B cell (primary cell): ENCODE measurements around the gene TRPM1. TPM values are rescaled to one million over a fixed set of nuclear protein-coding genes. Genes with fewer than 3 reads are reported as not detected.

Experiments
- ATAC-seq: fragments of 200-7000 bp; cut with Tn5 transposase; one replicate; pipeline ENCODE4 v1.10.0; 2021; ENCODE audit warnings: low read depth, mild to moderate bottlenecking, moderate number of reproducible peaks, moderate library complexity
- CTCF ChIA-PET: fragments of 350-600 bp; sonication (Branson Sonifier 250); formaldehyde crosslinking; loops from one replicate; lab custom pipeline; 2021; ENCODE audit warnings: antibody characterized with exemption, inconsistent platforms; lab: Charles Lee
- POLR2A ChIA-PET: fragments of 350-600 bp; sonication (Branson Sonifier 250); formaldehyde crosslinking; loops from one replicate; lab custom pipeline; 2021; ENCODE audit warnings: antibody characterized with exemption; lab: Charles Lee
- DNase-seq: peaks from one replicate; pipeline ENCODE4 v3.0.0; 2013
- H2AFZ ChIP-seq: 2 replicates; pipeline ENCODE4 v1.6.1; 2012; ENCODE audit warnings: mild to moderate bottlenecking, low read depth, low read length; ENCODE audit not compliant: insufficient read depth, poor library complexity, severe bottlenecking
- H3K27ac ChIP-seq, 2 donors: 1 replicate in 1 of 2; 2 replicates in 1 of 2; pipeline ENCODE4 v1.5.1; 2012 to 2013; ENCODE audit warnings: low read length in 2 of 2, mild to moderate bottlenecking in 2 of 2, moderate library complexity in 1 of 2
- H3K27me3 ChIP-seq, 4 experiments: fragments of 200-600 bp in 1 of 4; sonication (generic) in 1 of 4; replicated peaks in 1 of 4; 1 replicate in 2 of 4; 2 replicates in 2 of 4; pipeline versions ENCODE4 v1.6.1 to v1.7.0; 2013 to 2016; ENCODE audit warnings: low read length in 3 of 4, mild to moderate bottlenecking in 2 of 4, mixed read lengths in 1 of 4, moderate library complexity in 1 of 4; ENCODE audit not compliant: insufficient read depth in 4 of 4, control insufficient read depth in 3 of 4; ENCODE audit errors: control extremely low read depth in 1 of 4
- H3K36me3 ChIP-seq, 2 experiments: replicated peaks in 1 of 2; 1 replicate in 1 of 2; 2 replicates in 1 of 2; pipeline versions ENCODE4 v1.6.1 to v1.7.1; 2013; ENCODE audit warnings: low read length in 1 of 2; ENCODE audit not compliant: insufficient read depth in 2 of 2, control insufficient read depth in 1 of 2; ENCODE audit errors: control extremely low read depth in 1 of 2, extremely low read depth in 1 of 2
- H3K4me1 ChIP-seq, 2 donors: fragments of 200-600 bp in 1 of 2; sonication (generic) in 1 of 2; 1 replicate in 1 of 2; 2 replicates in 1 of 2; pipeline versions ENCODE4 v1.5.1 to v1.6.1; 2013 to 2017; ENCODE audit warnings: low read length in 2 of 2; ENCODE audit not compliant: control insufficient read depth in 2 of 2, insufficient read depth in 2 of 2
- H3K4me2 ChIP-seq: replicated peaks from 2 replicates; pipeline ENCODE3; 2012; ENCODE audit warnings: mild to moderate bottlenecking, low read depth, low read length; ENCODE audit not compliant: poor library complexity, severe bottlenecking
- H3K4me3 ChIP-seq, 5 experiments: fragments of 200-600 bp in 1 of 5; sonication (generic) in 1 of 5; 1 replicate in 3 of 5; 2 replicates in 2 of 5; pipeline versions ENCODE4 v1.5.1 to v1.7.0; 2011 to 2016; ENCODE audit warnings: low read length in 4 of 5, mild to moderate bottlenecking in 4 of 5, low read depth in 2 of 5, control low read depth in 1 of 5, moderate library complexity in 1 of 5; ENCODE audit not compliant: insufficient read depth in 1 of 5; ENCODE audit errors: control extremely low read depth in 1 of 5, extremely low read depth in 1 of 5
- H3K79me2 ChIP-seq: fragments of 200-600 bp; sonication (generic); one replicate; pipeline ENCODE4 v1.6.0; 2016; ENCODE audit warnings: low read length; ENCODE audit not compliant: control insufficient read depth, insufficient read depth
- H3K9ac ChIP-seq: fragments of 200-600 bp; sonication (generic); 2 replicates; pipeline ENCODE4 v1.6.1; 2017; ENCODE audit warnings: mild to moderate bottlenecking, low read length, moderate library complexity
- H3K9me3 ChIP-seq, 3 donors: one replicate each; pipeline versions ENCODE4 v1.6.1 to v1.7.1; 2013; ENCODE audit warnings: low read length in 2 of 3; ENCODE audit not compliant: control insufficient read depth in 2 of 3, insufficient read depth in 1 of 3; ENCODE audit errors: control extremely low read depth in 1 of 3
- H4K20me1 ChIP-seq: 2 replicates; pipeline ENCODE4 v1.6.0; 2012; ENCODE audit warnings: mild to moderate bottlenecking, low read length; ENCODE audit not compliant: insufficient read depth, control insufficient read depth, poor library complexity, severe bottlenecking
- H3K27ac Mint-ChIP-seq: one replicate; pipeline ENCODE4 v1.8.0; 2021; ENCODE audit warnings: mixed read lengths
- H3K27me3 Mint-ChIP-seq: one replicate; pipeline ENCODE4 v1.8.0; 2021; ENCODE audit warnings: mixed read lengths
- H3K4me1 Mint-ChIP-seq: one replicate; pipeline ENCODE4 v1.8.0; 2021; ENCODE audit warnings: mixed read lengths
- H3K4me3 Mint-ChIP-seq: one replicate; pipeline ENCODE4 v1.8.0; 2021; ENCODE audit warnings: mixed read lengths
- H3K9me3 Mint-ChIP-seq: one replicate; pipeline ENCODE4 v1.8.0; 2022; ENCODE audit warnings: mixed read lengths; ENCODE audit not compliant: insufficient read depth
- CTCF ChIP-seq: fragments of 200-600 bp; IDR thresholded peaks from one replicate; pipeline ENCODE4 v1.8.0; 2022; ENCODE audit warnings: antibody characterized with exemption, mild to moderate bottlenecking
- EZH2 ChIP-seq: IDR thresholded peaks from 2 replicates; pipeline ENCODE4 v1.6.1; 2012; ENCODE audit warnings: borderline replicate concordance, low read depth, mild to moderate bottlenecking, moderate library complexity, low read length; ENCODE audit not compliant: insufficient read depth, poor library complexity, severe bottlenecking
- WGBS: methylation state at CpG from one replicate; pipeline ENCODE4 v1.1.5; 2013; ENCODE audit warnings: missing lambda C conversion rate; ENCODE audit not compliant: insufficient coverage; 5-methylcytosine and 5-hydroxymethylcytosine counted together
- intact Hi-C: fragments of 100-400 bp; cut with micrococcal nuclease; formaldehyde crosslinking; loops from one replicate; pipeline ENCODE4 v1.10.0; 2022
- polyA plus RNA-seq: library from polyadenylated mRNA; depleted of rRNA; stranded (reverse); fragments of >200 nt; gene quantifications from 2 replicates; pipeline ENCODE4 v1.2.3, GENCODE V29; 2012
- total RNA-seq, 2 donors: library from RNA; stranded (reverse); fragments of 120-200 nt in 1 of 2; gene quantifications; 1 replicate in 1 of 2; 2 replicates in 1 of 2; pipeline versions ENCODE4 v1.2.3 to v1.2.4, GENCODE V29; 2013 to 2022

The TRPM1 gene
- total and polyA plus RNA-seq, 2 donors (not counting 1 experiment from before 2014, with no cell fraction given), result 0.07 TPM; not detected in 1

GRCh38 chr15:31042751-31043150 is 58.8 kb downstream of the TRPM1 start:
- no peak for TF ChIP-seq EZH2
- TF ChIP-seq CTCF, result no peak
- Histone ChIP-seq H3K4me3 (no peak overlapping the region), H3K4me1 (peaks cover 2 to 3% of the 10 kb centered on the region in 2 donors), H2AFZ (no peak overlapping the region), H4K20me1 (no peaks in the 10 kb centered on the region), H3K9me3 (no peaks in the 10 kb centered on the region), H3K4me2 (no peak overlapping the region), H3K79me2 (no peaks in the 10 kb centered on the region), H3K36me3 (no peaks in the 10 kb centered on the region), H3K27ac (no peak overlapping the region), H3K9ac (no peak overlapping the region), H3K27me3 (no peaks in the 10 kb centered on the region)
- DNase-seq (no peak), ATAC-seq (no peak)
- CTCF ChIA-PET, result no interaction called here
- H3K4me1 Mint-ChIP-seq, result peaks cover 27% of the 10 kb centered on the region
- H3K9me3 Mint-ChIP-seq, result no peaks in the 10 kb centered on the region
- intact Hi-C loops, result no loop called here
- H3K4me3 Mint-ChIP-seq, result no peak overlapping the region
- H3K27me3 Mint-ChIP-seq, result no peaks in the 10 kb centered on the region
- no peak overlapping the region for H3K27ac Mint-ChIP-seq
- POLR2A ChIA-PET, result no interaction called here
- no CpG with 5 or more reads among the region's 2 CpGs for WGBS

GRCh38 chr15:31041610-31042009 is 59.9 kb downstream of the TRPM1 start:
- Mint-ChIP-seq H3K4me1 (peaks cover 17% of the 10 kb centered on the region), H3K27ac (no peak overlapping the region), H3K4me3 (no peak overlapping the region), H3K9me3 (no peaks in the 10 kb centered on the region), H3K27me3 (no peaks in the 10 kb centered on the region)
- CTCF ChIA-PET, result no interaction called here
- H2AFZ ChIP-seq, result no peak overlapping the region
- DNase-seq (no peak), ATAC-seq (no peak)
- POLR2A ChIA-PET, result no interaction called here
- H3K4me2 ChIP-seq, result no peak overlapping the region
- no peaks in the 10 kb centered on the region for H4K20me1 ChIP-seq
- no peaks in the 10 kb centered on the region for H3K4me1 ChIP-seq
- no peak overlapping the region for H3K9ac ChIP-seq
- TF ChIP-seq CTCF, result no peak
- no peaks in the 10 kb centered on the region for H3K9me3 ChIP-seq
- intact Hi-C loops, result no loop called here
- 100% methylated on average over 2 of the region's 4 CpGs for WGBS
- no peak overlapping the region for H3K4me3 ChIP-seq
- H3K27me3 ChIP-seq, result no peaks in the 10 kb centered on the region
- H3K36me3 ChIP-seq, result no peaks in the 10 kb centered on the region
- no peaks in the 10 kb centered on the region for H3K79me2 ChIP-seq
- no peak overlapping the region for H3K27ac ChIP-seq
